HepG2 (cell line): ENCODE data around the gene SLC36A3. TPM values are rescaled to one million over a fixed set of nuclear protein-coding genes. Genes with fewer than 3 reads are reported as not detected.

ENCODE experiments used
- ELK4 ChIP-seq: sonication (generic); formaldehyde crosslinking; IDR thresholded peaks from 2 replicates; pipeline ENCODE4 v1.9.0; 2021; ENCODE audit warnings: missing genetic modification reagents, borderline replicate concordance
- HMGXB3 ChIP-seq: sonication (generic); formaldehyde crosslinking; IDR thresholded peaks from 2 replicates; pipeline ENCODE4 v1.4.0; 2020; ENCODE audit warnings: missing genetic modification reagents, borderline replicate concordance
- KIAA2018 ChIP-seq: sonication (generic); formaldehyde crosslinking; IDR thresholded peaks from 2 replicates; pipeline ENCODE4 v1.5.0; 2020; ENCODE audit warnings: mild to moderate bottlenecking, missing genetic modification reagents, borderline replicate concordance
- LCORL ChIP-seq, 2 experiments: fragments of 450-650 bp in 1 of 2; sonication (generic) in 1 of 2; formaldehyde crosslinking in 1 of 2; IDR thresholded peaks; 2 replicates each; pipeline versions ENCODE4 v1.5.0 to v1.6.1; 2017 to 2020; ENCODE audit warnings: antibody characterized with exemption in 1 of 2, missing genetic modification reagents in 1 of 2
- MAZ ChIP-seq, 2 experiments: sonication (generic) in 1 of 2; formaldehyde crosslinking in 1 of 2; IDR thresholded peaks; 2 replicates each; pipeline versions ENCODE4 v1.5.0 to v1.6.1; 2012 to 2020; ENCODE audit warnings: low read depth in 2 of 2, mild to moderate bottlenecking in 2 of 2, borderline replicate concordance in 1 of 2, improper control_type of control experiment in 1 of 2, low read length in 1 of 2, missing genetic modification reagents in 1 of 2, moderate library complexity in 1 of 2
- NFIC ChIP-seq: IDR thresholded peaks from 2 replicates; pipeline ENCODE4 v1.6.1; 2012; ENCODE audit warnings: mild to moderate bottlenecking, low read length, inconsistent platforms
- TFDP2 ChIP-seq: sonication (generic); formaldehyde crosslinking; IDR thresholded peaks from 2 replicates; pipeline ENCODE4 v1.4.0; 2020; ENCODE audit warnings: missing genetic modification reagents
- ZNF607 ChIP-seq: sonication (generic); formaldehyde crosslinking; IDR thresholded peaks from 2 replicates; pipeline ENCODE4 v1.5.1; 2020; ENCODE audit warnings: missing genetic modification reagents, mild to moderate bottlenecking, borderline replicate concordance
- ZNF704 ChIP-seq: sonication (generic); formaldehyde crosslinking; IDR thresholded peaks from 2 replicates; pipeline ENCODE4 v1.8.1; 2023; ENCODE audit warnings: mild to moderate bottlenecking, inconsistent platforms, moderate library complexity, missing genetic modification reagents, borderline replicate concordance
- ZNF883 ChIP-seq: sonication (generic); formaldehyde crosslinking; IDR thresholded peaks from 2 replicates; pipeline ENCODE4 v1.5.1; 2020; ENCODE audit warnings: mild to moderate bottlenecking, missing genetic modification reagents; ENCODE audit errors: not compliant biosample characterization
- polyA plus RNA-seq, 8 experiments: library from polyadenylated mRNA; depleted of rRNA in 3 of 8; stranded (reverse) in 7 of 8; unstranded in 1 of 8; fragments of >200 nt; fragmentation: Illumina TruSeq in 4 of 8; extraction: Trizol in 4 of 8; gene quantifications; 2 replicates each; pipeline versions ENCODE4 v1.2.1 to v1.2.3, GENCODE V29; 2011 to 2016; ENCODE audit warnings: low read depth in 4 of 8, missing spikeins in 1 of 8, mixed read lengths in 1 of 8; ENCODE audit not compliant: insufficient read depth in 1 of 8
- total RNA-seq, 5 experiments: library from RNA; depleted of rRNA; stranded (reverse); fragments of >200 nt; fragmentation: Illumina TruSeq; extraction: Trizol; gene quantifications; 2 replicates each; pipeline ENCODE4 v1.2.3, GENCODE V29; 2016; ENCODE audit warnings: low read depth in 1 of 5

SLC36A3 gene
- total and polyA plus RNA-seq, 2 of the 13 experiments (the other 11 are each of a cell fraction or from before 2014, with no cell fraction given) = not detected

DNA sequence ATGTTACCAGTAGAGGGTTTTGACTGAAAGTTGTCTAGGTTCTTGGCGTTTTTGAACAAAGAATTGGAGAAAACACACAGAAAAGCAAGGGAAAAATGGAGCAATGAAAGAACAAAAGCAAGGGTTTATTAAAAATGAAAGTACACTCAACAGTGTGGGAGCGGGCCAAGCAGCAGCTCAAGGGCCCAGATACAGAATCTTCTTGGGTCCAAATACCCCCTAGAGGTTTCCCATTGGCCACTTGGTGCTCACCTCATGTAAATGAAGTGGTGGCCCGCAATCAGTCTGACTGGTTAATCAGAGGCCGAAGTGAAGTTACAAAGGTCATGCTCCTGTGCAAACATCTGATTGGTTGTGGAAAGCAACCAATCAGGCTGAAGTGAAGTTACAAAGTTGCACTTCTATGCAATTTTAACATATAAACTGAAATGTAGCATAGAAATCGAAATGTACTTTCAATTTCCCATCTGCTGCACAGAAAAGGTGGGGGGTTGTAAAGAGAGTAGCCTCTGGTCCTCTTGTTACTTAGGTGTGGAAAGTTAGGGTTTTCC is 52.5 kb downstream of the SLC36A3 start (continued):
- TF ChIP-seq LCORL (IDR thresholded peaks at IDR 0.05) = no peak
- TF ChIP-seq LCORL (CRISPR knock-in tag; IDR thresholded peaks at IDR 0.05) = no peak; the same call in 1 of the 2 replicates
- TF ChIP-seq ZNF607 = 0 out of 2 replicates have a peak, but pooled peaks have one; percentile 4
- no peak for TF ChIP-seq ZNF883 (CRISPR knock-in tag)
- no peak for TF ChIP-seq ELK4
- TF ChIP-seq TFDP2 (CRISPR knock-in tag) = no peak
- no peak for TF ChIP-seq ZNF704 (CRISPR knock-in tag)
- no peak for TF ChIP-seq NFIC
- TF ChIP-seq MAZ (IDR thresholded peaks at IDR 0.05; ENCODE audit: borderline replicate concordance, low read depth, low read length) = no peak
- peak; percentile 43; the same call in 1 of the 2 replicates for TF ChIP-seq MAZ (CRISPR knock-in tag; IDR thresholded peaks at IDR 0.05; ENCODE audit: low read depth)
- TF ChIP-seq KIAA2018 = no peak
- TF ChIP-seq HMGXB3 (CRISPR knock-in tag) = peak; percentile 77; the same call in 1 of the 2 replicates
